SK-N-SH (cell line): ENCODE results near the gene OPCML. TPM values are rescaled to one million over a fixed set of nuclear protein-coding genes. Genes with fewer than 3 reads are reported as not detected.

Source experiments
- CTCF ChIA-PET: fragments of 300-600, 350-600 bp; formaldehyde crosslinking; extraction: SDS; loops from one replicate; lab custom pipeline; 2021; lab: Yijun Ruan, JAX
- POLR2A ChIA-PET: fragments of 350-600 bp; sonication (Branson Sonifier 250); formaldehyde crosslinking; extraction: SDS; loops from one replicate; lab custom pipeline; 2020; ENCODE audit warnings: antibody characterized with exemption, inconsistent platforms; lab: Yijun Ruan, JAX
- DNase-seq: peaks from one replicate; pipeline ENCODE4 v3.0.0; 2012
- H2AFZ ChIP-seq: fragments of 200-600 bp; sonication (generic); 2 replicates; pipeline ENCODE4 v1.8.1; 2016; ENCODE audit warnings: antibody characterized with exemption, mild to moderate bottlenecking, low read depth
- H3F3A ChIP-seq: fragments of 200-600 bp; sonication (generic); replicated peaks from 2 replicates; pipeline ENCODE3; 2016; ENCODE audit warnings: antibody characterized with exemption, mild to moderate bottlenecking; ENCODE audit not compliant: insufficient read depth
- H3K27ac ChIP-seq, 2 experiments: fragments of 200-500 bp in 1 of 2; fragments of 200-600 bp in 1 of 2; sonication (Bioruptor generic) in 1 of 2; sonication (generic), shearing (Covaris generic) in 1 of 2; 2 replicates each; pipeline versions ENCODE4 v1.5.1 to v1.6.1; 2014 to 2016; ENCODE audit warnings: low read depth in 2 of 2, inconsistent platforms in 1 of 2, low read length in 1 of 2, mild to moderate bottlenecking in 1 of 2, mixed read lengths in 1 of 2
- H3K27me3 ChIP-seq: fragments of 200-600 bp; sonication (generic), shearing (Covaris generic); 2 replicates; pipeline ENCODE4 v1.6.1; 2016; ENCODE audit warnings: mixed run types; ENCODE audit not compliant: insufficient read depth
- H3K36me3 ChIP-seq, 2 experiments: fragments of 200-500 bp in 1 of 2; fragments of 200-600 bp in 1 of 2; sonication (Bioruptor generic) in 1 of 2; sonication (generic) in 1 of 2; replicated peaks in 1 of 2; 2 replicates each; pipeline versions ENCODE3 to v1.5.1; 2014 to 2016; ENCODE audit warnings: low read length in 1 of 2, mild to moderate bottlenecking in 1 of 2; ENCODE audit not compliant: insufficient read depth in 2 of 2, control insufficient read depth in 1 of 2
- H3K4me1 ChIP-seq, 2 experiments: fragments of 200-500 bp in 1 of 2; fragments of 200-600 bp in 1 of 2; sonication (Bioruptor generic) in 1 of 2; sonication (generic), shearing (Covaris generic) in 1 of 2; 2 replicates each; pipeline versions ENCODE4 v1.5.1 to v1.6.1; 2014 to 2016; ENCODE audit warnings: low read depth in 1 of 2, low read length in 1 of 2, mixed run types in 1 of 2; ENCODE audit not compliant: insufficient read depth in 2 of 2, control insufficient read depth in 1 of 2
- H3K4me2 ChIP-seq: fragments of 200-600 bp; sonication (generic), shearing (Covaris generic); 2 replicates; pipeline ENCODE4 v1.6.1; 2017; ENCODE audit warnings: mixed run types
- H3K4me3 ChIP-seq, 2 experiments: fragments of 200-500 bp in 1 of 2; fragments of 200-600 bp in 1 of 2; sonication (Bioruptor generic) in 1 of 2; sonication (generic), shearing (Covaris generic) in 1 of 2; 2 replicates each; pipeline versions ENCODE4 v1.5.1 to v1.8.1; 2014 to 2016; ENCODE audit warnings: low read depth in 2 of 2, inconsistent platforms in 1 of 2, low read length in 1 of 2, mild to moderate bottlenecking in 1 of 2, mixed read lengths in 1 of 2, moderate library complexity in 1 of 2
- H3K79me2 ChIP-seq: fragments of 200-600 bp; sonication (generic); 2 replicates; pipeline ENCODE4 v1.8.1; 2017; ENCODE audit warnings: mild to moderate bottlenecking; ENCODE audit not compliant: insufficient read depth
- H3K9ac ChIP-seq: fragments of 200-600 bp; sonication (generic); 2 replicates; pipeline ENCODE4 v1.6.1; 2017; ENCODE audit warnings: mixed run types
- H3K9me2 ChIP-seq: fragments of 200-600 bp; sonication (generic); 2 replicates; pipeline ENCODE4 v1.6.1; 2017; ENCODE audit warnings: mixed run types
- H3K9me3 ChIP-seq: fragments of 200-600 bp; sonication (generic); 2 replicates; pipeline ENCODE4 v1.6.1; 2017; ENCODE audit warnings: mixed run types, mild to moderate bottlenecking, moderate library complexity
- H4K20me1 ChIP-seq: fragments of 200-600 bp; sonication (generic); 2 replicates; pipeline ENCODE4 v1.6.1; 2017; ENCODE audit warnings: mild to moderate bottlenecking, mixed run types; ENCODE audit not compliant: insufficient read depth
- EP300 ChIP-seq, 2 experiments: IDR thresholded peaks; 2 replicates each; pipeline versions ENCODE4 v1.4.0 to v1.6.1; 2012; ENCODE audit warnings: borderline replicate concordance in 1 of 2, low read depth in 1 of 2, low read length in 1 of 2
- EZH2phosphoT487 ChIP-seq: fragments of 200-600 bp; sonication (generic); IDR thresholded peaks from 2 replicates; pipeline ENCODE4 v1.6.1; 2017; ENCODE audit warnings: low read depth, mixed run types, mild to moderate bottlenecking, antibody characterized with exemption, moderate library complexity, borderline replicate concordance
- FOXJ3 ChIP-seq: sonication (generic); formaldehyde crosslinking; IDR thresholded peaks from 2 replicates; pipeline ENCODE4 v1.5.1; 2020; ENCODE audit warnings: mild to moderate bottlenecking, missing genetic modification reagents
- JUND ChIP-seq: IDR thresholded peaks from 2 replicates; pipeline ENCODE4 v1.4.0; 2012
- MEF2A ChIP-seq: IDR thresholded peaks from 2 replicates; pipeline ENCODE4 v1.4.0; 2012; ENCODE audit warnings: low read depth, borderline replicate concordance
- MXI1 ChIP-seq: IDR thresholded peaks from 2 replicates; pipeline ENCODE4 v1.6.1; 2012; ENCODE audit warnings: mild to moderate bottlenecking, low read depth, low read length, improper control_type of control experiment
- POLR2AphosphoS5 ChIP-seq: IDR thresholded peaks from 2 replicates; pipeline ENCODE4 v1.6.1; 2012; ENCODE audit warnings: low read depth, low read length
- RAD21 ChIP-seq: IDR thresholded peaks from 2 replicates; pipeline ENCODE4 v1.6.1; 2012; ENCODE audit warnings: mild to moderate bottlenecking, low read length
- RCOR1 ChIP-seq: fragments of 150-350 bp; IDR thresholded peaks from 2 replicates; pipeline ENCODE4 v1.6.1; 2017; ENCODE audit warnings: antibody characterized with exemption, low read length
- SIN3A ChIP-seq: IDR thresholded peaks from 2 replicates; pipeline ENCODE4 v1.6.1; 2012; ENCODE audit warnings: low read depth, mild to moderate bottlenecking, low read length, moderate library complexity, borderline replicate concordance
- SMC3 ChIP-seq: IDR thresholded peaks from 2 replicates; pipeline ENCODE4 v1.6.1; 2012; ENCODE audit warnings: low read depth, low read length, improper control_type of control experiment
- USF2 ChIP-seq: fragments of 150-350 bp; IDR thresholded peaks from 2 replicates; pipeline ENCODE4 v1.6.1; 2017; ENCODE audit warnings: antibody characterized with exemption, low read length, low read depth, borderline replicate concordance
- WGBS: methylation state at CpG from one replicate; pipeline ENCODE4 v1.1.6; 2017; ENCODE audit warnings: low lambda C conversion rate; 5-methylcytosine and 5-hydroxymethylcytosine counted together
- polyA plus RNA-seq, 3 experiments: library from polyadenylated mRNA; depleted of rRNA; stranded (reverse); fragments of >200 nt; gene quantifications; 2 replicates each; pipeline ENCODE4 v1.2.3, GENCODE V29; 2012
- TF ChIP-seq, protein P1 (sequence below): IDR thresholded peaks from 2 replicates; pipeline ENCODE4 v1.4.0; 2012; ENCODE audit warnings: low read depth, borderline replicate concordance
- TF ChIP-seq, protein P2 (sequence below): fragments of 150-350 bp; IDR thresholded peaks from 2 replicates; pipeline ENCODE4 v1.6.1; 2016; ENCODE audit warnings: mild to moderate bottlenecking, low read depth, low read length
- TF ChIP-seq, protein P3 (sequence below): IDR thresholded peaks from 2 replicates; pipeline ENCODE4 v1.4.0; 2012; ENCODE audit warnings: low read depth, borderline replicate concordance
- TF ChIP-seq, protein P4 (sequence below): IDR thresholded peaks from 2 replicates; pipeline ENCODE4 v1.4.0; 2012; ENCODE audit warnings: low read depth

Gene OPCML
- polyA plus RNA-seq, 1 of the 3 experiments (the other 2 are of a cell fraction): not detected

DNA sequence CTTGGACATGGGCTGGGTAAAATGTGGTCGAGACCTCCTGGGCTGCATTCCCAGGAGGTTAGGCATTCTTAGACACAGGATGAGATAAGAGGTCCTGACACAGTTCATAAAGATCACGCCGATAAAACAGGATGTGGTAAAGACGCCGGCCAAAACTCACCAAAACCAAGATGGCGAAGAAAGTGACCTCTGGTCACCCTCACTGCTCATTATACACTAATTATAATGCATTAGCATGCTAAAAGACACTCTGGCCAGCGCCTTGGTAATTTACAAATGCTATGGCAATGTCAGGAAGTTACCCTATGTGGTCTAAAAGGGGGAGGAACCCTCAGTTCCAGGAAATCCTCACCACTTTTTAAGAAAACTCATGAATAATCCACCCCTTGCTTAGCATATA lies 983.3 kb downstream of the OPCML start (continued):
- no peak for TF ChIP-seq SIN3A
- no peak for TF ChIP-seq RAD21
- no peak for TF ChIP-seq JUND
- TF ChIP-seq, protein P1, sequence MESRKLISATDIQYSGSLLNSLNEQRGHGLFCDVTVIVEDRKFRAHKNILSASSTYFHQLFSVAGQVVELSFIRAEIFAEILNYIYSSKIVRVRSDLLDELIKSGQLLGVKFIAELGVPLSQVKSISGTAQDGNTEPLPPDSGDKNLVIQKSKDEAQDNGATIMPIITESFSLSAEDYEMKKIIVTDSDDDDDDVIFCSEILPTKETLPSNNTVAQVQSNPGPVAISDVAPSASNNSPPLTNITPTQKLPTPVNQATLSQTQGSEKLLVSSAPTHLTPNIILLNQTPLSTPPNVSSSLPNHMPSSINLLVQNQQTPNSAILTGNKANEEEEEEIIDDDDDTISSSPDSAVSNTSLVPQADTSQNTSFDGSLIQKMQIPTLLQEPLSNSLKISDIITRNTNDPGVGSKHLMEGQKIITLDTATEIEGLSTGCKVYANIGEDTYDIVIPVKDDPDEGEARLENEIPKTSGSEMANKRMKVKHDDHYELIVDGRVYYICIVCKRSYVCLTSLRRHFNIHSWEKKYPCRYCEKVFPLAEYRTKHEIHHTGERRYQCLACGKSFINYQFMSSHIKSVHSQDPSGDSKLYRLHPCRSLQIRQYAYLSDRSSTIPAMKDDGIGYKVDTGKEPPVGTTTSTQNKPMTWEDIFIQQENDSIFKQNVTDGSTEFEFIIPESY: no peak
- TF ChIP-seq EP300 (IDR thresholded peaks at IDR 0.05; ENCODE audit: borderline replicate concordance in 1 of 2, low read depth in 1 of 2, low read length in 1 of 2): no peak
- TF ChIP-seq EZH2phosphoT487: no peak
- TF ChIP-seq, protein P2, sequence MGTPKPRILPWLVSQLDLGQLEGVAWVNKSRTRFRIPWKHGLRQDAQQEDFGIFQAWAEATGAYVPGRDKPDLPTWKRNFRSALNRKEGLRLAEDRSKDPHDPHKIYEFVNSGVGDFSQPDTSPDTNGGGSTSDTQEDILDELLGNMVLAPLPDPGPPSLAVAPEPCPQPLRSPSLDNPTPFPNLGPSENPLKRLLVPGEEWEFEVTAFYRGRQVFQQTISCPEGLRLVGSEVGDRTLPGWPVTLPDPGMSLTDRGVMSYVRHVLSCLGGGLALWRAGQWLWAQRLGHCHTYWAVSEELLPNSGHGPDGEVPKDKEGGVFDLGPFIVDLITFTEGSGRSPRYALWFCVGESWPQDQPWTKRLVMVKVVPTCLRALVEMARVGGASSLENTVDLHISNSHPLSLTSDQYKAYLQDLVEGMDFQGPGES: no peak
- TF ChIP-seq, protein P3, sequence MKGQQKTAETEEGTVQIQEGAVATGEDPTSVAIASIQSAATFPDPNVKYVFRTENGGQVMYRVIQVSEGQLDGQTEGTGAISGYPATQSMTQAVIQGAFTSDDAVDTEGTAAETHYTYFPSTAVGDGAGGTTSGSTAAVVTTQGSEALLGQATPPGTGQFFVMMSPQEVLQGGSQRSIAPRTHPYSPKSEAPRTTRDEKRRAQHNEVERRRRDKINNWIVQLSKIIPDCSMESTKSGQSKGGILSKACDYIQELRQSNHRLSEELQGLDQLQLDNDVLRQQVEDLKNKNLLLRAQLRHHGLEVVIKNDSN: no peak
- TF ChIP-seq RCOR1: no peak
- TF ChIP-seq MXI1: no peak

DNA sequence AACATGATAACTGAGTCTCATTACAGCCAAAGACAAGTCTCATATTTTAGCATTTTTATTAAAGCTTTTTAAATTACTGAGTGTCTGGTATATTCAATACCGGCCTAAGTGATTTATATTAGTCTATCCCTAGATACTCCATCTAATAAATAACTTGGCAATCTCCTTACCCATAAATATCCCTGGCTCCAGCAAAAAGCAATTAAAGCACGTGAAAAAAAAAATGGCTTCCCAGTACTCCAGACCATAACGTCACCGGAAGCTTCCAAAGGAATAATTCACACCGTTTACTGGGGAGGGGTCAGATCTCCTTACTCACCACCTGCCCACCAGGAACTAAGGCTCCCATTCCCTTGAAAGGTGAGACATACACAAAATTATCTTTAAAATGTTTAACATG lies 988.3 kb downstream of the OPCML start:
- no peaks in the 10 kb centered on the region for H3K36me3 ChIP-seq
- ChIA-PET CTCF (interaction anchor here (0.8 kb wide), 1 partner anchor 12 kb away, joined by 3 read pairs; no protein-coding TSS in a partner anchor), POLR2A (no interaction called here)
- no peaks in the 10 kb centered on the region for H3K4me1 ChIP-seq
- TF ChIP-seq SMC3 (no peak), EZH2phosphoT487 (no peak), FOXJ3 (CRISPR knock-in tag) (no peak), SIN3A (no peak), POLR2AphosphoS5 (no peak), USF2 (no peak), RAD21 (no peak), MEF2A (no peak)
- TF ChIP-seq, protein P1: no peak
- TF ChIP-seq, protein P2: no peak
- TF ChIP-seq, protein P4, sequence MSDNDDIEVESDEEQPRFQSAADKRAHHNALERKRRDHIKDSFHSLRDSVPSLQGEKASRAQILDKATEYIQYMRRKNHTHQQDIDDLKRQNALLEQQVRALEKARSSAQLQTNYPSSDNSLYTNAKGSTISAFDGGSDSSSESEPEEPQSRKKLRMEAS: no peak
- H4K20me1 ChIP-seq: no peaks in the 10 kb centered on the region
- no peak overlapping the region for H3K9ac ChIP-seq
- no peak overlapping the region for H3K4me2 ChIP-seq
- no peaks in the 10 kb centered on the region for H3K9me3 ChIP-seq
- 47% methylated on average over 5 of the region's 5 CpGs for WGBS
- H3K27me3 ChIP-seq: no peaks in the 10 kb centered on the region
- H3F3A ChIP-seq: no peaks in the 10 kb centered on the region
- no peak for DNase-seq
- H2AFZ ChIP-seq: no peak overlapping the region
- H3K9me2 ChIP-seq: no peaks in the 10 kb centered on the region
- no peak overlapping the region for H3K4me3 ChIP-seq
- no peak overlapping the region for H3K27ac ChIP-seq
- no peaks in the 10 kb centered on the region for H3K79me2 ChIP-seq
